Stimulated activated CD8-positive, alpha-beta memory T cell treated with anti-CD3 and anti-CD28 coated beads, Interleukin-7, amount 100 ng/mL, for 48 hours (primary cell): ENCODE data around the gene EML2.
A peak's percentile ranks its signal among the peaks of the same experiment; 100 is the strongest.
"Not testable (repeated sequence)": the region's sequence is repeated elsewhere in the genome, so short reads cannot be mapped to it uniquely, and the experiment has no call there.

ENCODE experiments used
- DNase-seq, 2 donors: peaks; one replicate each; pipeline ENCODE4 v3.0.0-alpha.2; 2020; ENCODE audit warnings: low read depth in 1 of 2; ENCODE audit errors: extremely low read depth in 1 of 2

Gene EML2, protein sequence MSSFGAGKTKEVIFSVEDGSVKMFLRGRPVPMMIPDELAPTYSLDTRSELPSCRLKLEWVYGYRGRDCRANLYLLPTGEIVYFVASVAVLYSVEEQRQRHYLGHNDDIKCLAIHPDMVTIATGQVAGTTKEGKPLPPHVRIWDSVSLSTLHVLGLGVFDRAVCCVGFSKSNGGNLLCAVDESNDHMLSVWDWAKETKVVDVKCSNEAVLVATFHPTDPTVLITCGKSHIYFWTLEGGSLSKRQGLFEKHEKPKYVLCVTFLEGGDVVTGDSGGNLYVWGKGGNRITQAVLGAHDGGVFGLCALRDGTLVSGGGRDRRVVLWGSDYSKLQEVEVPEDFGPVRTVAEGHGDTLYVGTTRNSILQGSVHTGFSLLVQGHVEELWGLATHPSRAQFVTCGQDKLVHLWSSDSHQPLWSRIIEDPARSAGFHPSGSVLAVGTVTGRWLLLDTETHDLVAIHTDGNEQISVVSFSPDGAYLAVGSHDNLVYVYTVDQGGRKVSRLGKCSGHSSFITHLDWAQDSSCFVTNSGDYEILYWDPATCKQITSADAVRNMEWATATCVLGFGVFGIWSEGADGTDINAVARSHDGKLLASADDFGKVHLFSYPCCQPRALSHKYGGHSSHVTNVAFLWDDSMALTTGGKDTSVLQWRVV

DNA sequence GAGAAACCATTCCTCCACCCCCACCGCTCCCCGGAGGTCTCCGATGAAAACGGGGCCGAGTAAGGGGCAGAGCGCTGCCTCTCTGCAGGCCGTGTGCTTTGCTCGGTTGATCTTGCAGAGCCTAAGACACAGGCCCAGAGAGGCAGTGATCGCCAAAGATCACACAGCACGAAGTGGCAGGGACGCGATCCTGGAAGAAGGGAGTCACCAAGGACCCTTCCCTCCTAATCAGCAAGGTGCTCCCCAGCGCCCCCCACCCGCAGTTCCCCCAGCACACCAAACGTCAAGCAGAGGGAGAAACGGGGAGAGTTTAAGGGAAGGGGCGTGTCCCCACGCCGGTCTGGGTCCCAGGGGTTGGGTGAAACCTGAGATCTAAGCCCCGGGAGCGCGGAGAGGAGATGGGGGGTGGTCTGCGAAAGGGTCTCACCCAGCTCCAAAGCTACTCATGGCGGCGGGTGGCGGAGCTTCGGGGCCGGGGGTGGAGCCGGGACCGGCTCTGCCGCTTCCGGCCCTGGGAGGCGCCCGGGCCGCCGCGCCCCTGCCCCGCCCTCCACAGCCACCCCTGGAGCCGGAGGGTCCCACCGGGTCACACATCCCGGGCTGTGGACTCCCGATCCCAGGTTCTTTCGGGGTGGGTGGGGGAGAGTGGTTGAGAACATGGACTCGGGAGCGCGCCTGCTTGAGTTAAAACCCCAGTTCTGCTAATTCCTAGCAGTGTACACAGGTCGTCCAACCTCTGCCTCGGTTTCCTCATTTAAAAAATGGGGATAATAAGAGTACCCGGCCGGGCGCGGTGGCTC, at the start of gene EML2:
Gene EML2 (minus strand): TSS at position 468 of the 800 bp plus-strand sequence. CDS start 21 bp downstream, at position 447.
- DNase-seq, result peak in 1 of 2 donors; percentile 32

DNA sequence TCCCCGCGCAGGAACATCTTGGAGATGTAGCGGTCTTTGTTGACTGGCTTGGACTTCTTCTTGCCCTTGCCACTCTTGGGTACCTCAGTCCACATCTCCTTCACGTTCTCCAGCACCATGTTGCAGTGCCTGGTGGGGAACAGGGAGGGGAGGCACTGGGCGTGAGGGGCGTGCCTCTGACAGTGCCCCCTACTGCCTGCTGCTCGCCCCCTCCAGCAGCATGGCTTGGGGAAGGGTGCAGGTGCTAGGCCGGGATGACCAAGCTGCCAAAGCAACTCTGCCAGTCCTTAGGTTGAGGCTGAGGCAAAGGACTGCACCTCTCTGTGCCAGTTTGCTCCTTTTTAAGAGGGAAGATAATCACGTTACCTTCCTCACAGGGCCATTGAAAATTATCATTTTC, 48.4 kb upstream of the EML2 start:
- DNase-seq, result no peak

DNA sequence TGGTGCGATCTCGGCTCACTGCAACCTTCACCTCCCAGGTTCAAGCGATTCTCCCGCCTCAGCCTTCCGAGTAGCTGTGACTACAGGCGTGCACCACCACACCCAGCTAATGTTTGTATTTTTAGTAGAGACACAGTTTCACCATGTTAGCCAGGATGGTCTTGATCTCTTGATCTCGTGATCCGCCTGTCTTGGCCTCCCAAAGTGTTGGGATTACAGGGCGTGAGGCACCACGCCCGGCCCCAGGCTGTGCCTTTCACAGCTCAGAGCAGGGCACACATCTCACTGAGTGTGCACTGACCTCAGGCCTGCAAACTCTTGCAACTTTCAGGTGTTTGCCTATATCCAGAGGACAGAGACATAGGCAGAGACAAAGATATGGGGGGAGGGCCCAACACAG, 45.8 kb upstream of the EML2 start:
- not testable (repeated sequence) for DNase-seq

DNA sequence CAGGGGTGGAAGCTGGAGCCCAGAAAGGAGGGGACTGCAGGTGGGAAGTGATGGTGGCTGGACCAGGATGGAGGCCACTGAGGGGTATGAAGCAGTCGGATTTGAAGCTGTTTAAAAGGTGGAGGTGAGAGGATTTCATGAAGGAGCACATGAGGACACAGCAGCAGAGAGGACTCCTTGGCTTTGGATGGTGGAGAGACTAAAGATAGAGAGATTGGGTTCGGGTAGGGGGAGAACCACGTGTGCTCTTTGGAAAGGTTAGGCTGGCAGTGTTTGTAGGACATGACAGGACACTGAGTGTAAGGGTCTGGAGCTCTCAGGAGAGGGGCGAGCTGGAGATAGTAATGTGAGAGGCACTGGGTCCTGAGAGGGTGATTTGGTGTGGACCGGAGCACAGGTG, 43.7 kb upstream of the EML2 start:
- no peak for DNase-seq

DNA sequence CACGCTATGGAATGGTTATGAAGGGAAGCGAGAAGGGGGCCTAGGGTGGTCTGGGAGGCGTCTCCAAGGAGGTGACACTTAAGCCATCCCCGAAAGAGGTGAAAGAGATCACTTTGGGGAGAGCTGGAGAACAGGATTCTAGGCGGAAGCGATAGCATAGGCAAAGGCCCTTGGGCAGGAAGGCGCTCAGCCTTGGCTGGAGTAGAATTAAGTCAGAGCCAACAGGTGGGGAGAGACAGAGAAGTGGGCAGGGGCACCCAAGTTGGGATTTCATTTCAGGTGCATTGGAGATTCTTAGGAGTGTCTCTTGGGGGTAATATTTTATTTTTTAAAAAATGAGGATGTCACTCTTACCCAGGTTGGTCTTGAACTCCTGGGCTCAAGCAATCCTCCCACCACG, 42.9 kb upstream of the EML2 start:
- DNase-seq, result no peak

DNA sequence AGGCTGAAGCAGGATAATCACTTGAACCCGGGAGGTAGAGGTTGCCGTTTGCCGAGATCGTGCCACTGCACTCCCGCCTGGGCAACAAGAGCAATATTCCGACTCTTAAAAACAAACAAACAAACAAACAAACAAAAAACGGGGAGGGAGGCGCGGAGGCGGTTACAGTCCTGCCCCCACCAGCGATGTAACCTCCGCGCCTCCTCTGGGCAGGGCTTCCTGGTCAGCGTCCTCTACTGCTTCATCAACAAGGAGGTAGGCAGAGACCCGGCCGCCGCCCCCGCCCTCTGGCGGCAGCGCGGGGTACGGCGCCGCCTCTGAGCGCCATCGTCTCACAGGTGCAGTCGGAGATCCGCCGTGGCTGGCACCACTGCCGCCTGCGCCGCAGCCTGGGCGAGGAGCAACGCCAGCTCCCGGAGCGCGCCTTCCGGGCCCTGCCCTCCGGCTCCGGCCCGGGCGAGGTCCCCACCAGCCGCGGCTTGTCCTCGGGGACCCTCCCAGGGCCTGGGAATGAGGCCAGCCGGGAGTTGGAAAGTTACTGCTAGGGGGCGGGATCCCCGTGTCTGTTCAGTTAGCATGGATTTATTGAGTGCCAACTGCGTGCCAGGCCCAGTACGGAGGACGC, 42.3 kb upstream of the EML2 start:
- DNase-seq, result peak; percentile 72 to 75

GRCh38 chr19:45677351-45678230, 38.4 kb upstream of the EML2 start:
- peak; percentile 45 to 88 for DNase-seq

- peak in 1 of 2 donors; percentile 48 for DNase-seq
Measured at GRCh38 chr19:45676851-45677263, 37.7 kb upstream of the EML2 start.

GRCh38 chr19:45674946-45675345, 35.7 kb upstream of the EML2 start:
- DNase-seq, result no peak

DNA sequence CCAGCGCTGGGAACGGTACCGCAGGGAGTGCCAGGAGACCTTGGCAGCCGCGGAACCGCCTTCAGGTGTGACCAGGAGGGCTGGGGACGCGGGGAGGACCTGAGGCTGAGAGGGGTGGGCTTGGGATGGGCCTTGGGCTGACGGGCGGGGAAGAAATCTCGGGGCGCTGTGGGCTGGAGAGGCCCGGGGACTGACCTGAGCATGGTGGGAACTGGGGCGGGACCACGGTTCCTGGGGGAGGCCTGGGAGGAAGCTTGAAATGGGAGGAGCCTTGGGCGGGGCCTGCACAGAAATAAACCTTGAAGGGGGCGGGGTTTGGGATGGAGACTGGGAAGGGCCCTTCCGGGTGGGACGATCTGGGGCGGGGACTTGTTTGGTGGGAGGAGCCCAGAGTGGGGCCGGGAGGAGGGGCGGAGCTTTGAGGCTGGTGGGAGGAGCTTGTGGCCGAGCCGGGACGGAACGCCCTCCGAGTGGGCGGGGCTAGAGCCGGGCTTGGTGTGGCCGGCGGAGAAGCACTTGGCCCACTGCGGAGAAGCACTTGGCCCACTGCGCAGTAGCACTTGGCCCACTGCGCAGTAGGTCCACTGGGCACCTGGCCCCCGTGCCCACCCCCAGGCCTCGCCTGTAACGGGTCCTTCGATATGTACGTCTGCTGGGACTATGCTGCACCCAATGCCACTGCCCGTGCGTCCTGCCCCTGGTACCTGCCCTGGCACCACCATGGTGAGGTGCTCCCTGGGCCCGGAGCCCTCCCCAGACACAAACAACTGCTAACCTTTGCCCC, 31.7 kb upstream of the EML2 start:
- peak in 1 of 2 donors; percentile 65 for DNase-seq

GRCh38 chr19:45668342-45668871, 29.2 kb upstream of the EML2 start:
- DNase-seq, result no peak

DNA sequence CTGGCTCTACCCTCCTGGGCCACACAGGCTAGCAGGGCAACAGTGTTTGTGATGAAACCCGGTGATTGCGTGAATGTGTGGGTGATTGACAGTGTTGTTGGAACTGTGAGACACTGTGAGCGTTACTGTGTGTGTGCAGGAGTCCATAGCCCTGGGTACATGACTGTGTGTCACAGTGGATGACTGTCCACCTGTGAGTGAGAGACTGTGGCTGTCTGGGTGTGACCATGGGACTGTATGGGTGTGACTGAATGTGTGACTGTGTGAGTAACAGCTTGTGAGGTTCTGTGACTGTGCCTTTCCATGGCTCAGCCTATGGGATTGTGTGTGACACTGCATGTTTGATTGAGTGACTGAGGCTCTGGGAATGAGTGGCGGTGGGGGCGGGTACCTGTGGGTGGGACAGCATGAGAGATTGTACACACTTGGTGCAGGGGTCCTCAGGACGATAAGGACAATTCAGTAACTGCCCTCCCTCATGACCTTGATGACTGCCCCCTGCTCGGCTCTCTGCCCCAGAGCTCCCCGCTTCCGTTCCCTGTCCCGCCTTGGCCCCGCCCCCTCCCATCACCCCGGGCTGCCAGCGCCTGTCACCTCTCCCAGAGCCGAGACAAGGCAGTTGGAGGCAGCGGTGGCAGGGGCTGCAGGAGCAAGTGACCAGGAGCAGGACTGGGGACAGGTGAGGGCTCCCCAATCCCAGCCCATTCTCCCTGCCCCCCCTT, 28.6 kb upstream of the EML2 start, which contains the start of gene GIPR:
Gene GIPR (plus strand): TSS at position 602 of the 722 bp plus-strand sequence. CDS start 1,300 bp downstream, outside the sequence.
- peak in 1 of 2 donors; percentile 72 for DNase-seq

GRCh38 chr19:45664575-45664974, 25.4 kb upstream of the EML2 start:
- DNase-seq, result no peak

DNA sequence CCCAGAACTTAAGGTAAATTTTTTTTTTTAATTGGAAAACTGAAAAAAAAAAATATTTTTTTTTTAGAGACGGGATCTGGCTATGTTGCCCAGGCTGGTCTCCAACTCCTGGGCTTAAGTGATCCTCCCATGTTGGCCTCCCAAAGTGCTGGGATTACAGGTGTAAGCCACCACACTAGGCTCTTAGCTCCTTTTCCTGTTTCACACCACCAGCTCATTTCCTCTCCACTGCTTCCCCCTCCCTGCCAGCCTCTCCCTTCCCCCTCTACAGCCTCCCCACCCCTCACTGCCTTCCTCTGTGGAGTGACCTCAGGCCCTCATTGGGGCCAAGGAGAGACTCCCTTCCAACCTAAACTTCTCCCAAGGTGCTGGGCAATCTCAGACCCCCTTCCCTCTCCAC, 24.6 kb upstream of the EML2 start:
- DNase-seq, result no peak

DNA sequence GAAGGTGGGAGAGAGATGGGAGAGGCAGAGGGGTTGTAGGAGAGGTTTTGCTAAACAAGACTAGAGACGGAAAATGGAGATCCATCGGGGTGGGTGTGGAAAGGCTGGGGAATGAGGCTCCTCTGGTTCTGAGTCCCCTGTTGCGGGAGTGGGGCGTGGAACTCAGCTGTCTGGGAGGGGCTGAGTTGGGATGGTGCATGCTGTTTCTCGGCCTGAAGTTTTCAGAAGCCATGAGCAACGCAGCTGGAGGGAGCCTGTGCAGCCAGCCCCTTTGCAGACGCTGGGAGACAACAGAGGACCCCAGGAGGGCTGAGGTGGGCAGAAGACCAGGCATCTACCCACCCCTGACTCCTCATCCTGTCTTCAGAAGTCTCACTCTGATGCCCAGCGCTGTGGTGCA, 21.4 kb upstream of the EML2 start:
- DNase-seq, result no peak

DNA sequence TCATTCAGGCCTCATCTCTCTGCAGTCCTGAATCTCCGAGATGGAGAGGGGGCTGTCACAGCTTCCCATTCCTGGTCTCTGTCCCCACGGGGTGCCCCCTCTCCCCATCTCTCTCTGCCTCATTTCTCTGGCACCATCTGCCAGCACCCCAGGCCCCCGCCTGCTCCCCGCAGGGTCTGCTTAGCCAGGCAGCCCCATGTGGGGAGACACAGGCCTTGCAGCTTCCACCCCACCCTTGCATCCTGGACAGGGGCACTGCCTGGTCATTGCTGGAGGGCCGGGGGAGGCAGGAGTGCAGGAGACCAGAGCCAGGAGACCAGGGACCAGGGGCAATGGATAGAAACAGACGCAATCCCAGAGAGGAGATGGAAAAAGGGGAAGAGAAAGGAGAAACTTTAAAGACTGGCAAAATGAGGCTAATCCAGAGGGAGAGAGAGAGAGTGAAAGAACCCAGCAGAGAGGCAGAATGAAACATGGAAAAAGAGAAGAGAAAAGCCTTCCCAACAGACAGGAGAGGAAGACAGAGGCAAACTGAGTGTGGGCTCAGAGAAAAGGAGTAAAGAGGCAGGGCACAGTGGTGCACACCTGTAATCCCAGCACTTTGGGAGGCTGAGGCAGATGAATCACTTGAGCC, 20.0 kb upstream of the EML2 start:
- DNase-seq, result no peak

- DNase-seq, result no peak
Measured at GRCh38 chr19:45657520-45658167, 18.4 kb upstream of the EML2 start.
